ENCODE results near the gene MYRFL.

The MYRFL gene

DNA sequence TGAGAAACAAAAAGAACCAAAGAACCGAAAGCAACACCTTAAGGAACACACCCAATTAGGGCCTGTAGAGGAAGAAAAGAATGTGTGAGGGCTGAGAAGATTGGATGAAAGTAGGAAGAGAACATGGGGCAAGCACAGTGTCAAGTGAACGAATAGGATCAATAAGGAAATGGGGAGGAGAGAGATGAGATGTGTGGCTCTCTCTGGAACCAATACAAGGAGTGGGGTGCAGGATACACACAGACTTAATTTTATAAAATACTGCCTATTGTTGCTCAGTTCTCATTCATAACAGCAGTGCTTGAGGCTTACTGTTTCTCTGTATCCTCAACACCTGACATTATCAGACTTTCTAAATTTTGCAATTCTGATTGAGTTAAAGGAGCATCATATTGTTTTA lies 93.3 kb downstream of the MYRFL start:
- TF ChIP-seq, protein P1, sequence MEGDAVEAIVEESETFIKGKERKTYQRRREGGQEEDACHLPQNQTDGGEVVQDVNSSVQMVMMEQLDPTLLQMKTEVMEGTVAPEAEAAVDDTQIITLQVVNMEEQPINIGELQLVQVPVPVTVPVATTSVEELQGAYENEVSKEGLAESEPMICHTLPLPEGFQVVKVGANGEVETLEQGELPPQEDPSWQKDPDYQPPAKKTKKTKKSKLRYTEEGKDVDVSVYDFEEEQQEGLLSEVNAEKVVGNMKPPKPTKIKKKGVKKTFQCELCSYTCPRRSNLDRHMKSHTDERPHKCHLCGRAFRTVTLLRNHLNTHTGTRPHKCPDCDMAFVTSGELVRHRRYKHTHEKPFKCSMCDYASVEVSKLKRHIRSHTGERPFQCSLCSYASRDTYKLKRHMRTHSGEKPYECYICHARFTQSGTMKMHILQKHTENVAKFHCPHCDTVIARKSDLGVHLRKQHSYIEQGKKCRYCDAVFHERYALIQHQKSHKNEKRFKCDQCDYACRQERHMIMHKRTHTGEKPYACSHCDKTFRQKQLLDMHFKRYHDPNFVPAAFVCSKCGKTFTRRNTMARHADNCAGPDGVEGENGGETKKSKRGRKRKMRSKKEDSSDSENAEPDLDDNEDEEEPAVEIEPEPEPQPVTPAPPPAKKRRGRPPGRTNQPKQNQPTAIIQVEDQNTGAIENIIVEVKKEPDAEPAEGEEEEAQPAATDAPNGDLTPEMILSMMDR (IDR thresholded peaks at IDR 0.05), result no peak
- Histone ChIP-seq H3K4me3 (no peak overlapping the region), H3K27ac (no peak overlapping the region)
- DNase-seq (ENCODE audit: low spot score), result no peak

DNA sequence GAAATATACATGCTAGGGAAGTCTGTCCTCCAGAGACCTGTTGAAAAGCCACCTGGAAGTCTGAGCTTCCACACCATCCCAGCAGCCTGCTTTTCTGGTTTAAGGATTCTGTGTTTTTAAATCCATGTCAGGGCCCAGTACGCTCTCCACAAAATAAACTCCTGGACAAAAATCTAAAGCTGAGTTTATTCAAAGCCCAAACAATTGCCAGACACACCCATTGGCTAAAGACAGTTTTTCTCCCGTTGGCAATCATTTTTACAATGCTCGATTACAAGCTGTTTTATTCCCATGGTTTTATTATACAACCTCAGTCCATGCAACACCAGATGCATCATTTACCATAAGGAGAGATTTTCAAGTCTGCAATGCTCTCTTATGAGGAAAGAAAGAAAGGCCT lies 94.5 kb downstream of the MYRFL start:
- H3K27ac ChIP-seq, result no peak overlapping the region
- DNase-seq (ENCODE audit: low spot score), result no peak
- TF ChIP-seq, protein P1 (IDR thresholded peaks at IDR 0.05), result no peak
- H3K4me3 ChIP-seq, result no peak overlapping the region

DNA sequence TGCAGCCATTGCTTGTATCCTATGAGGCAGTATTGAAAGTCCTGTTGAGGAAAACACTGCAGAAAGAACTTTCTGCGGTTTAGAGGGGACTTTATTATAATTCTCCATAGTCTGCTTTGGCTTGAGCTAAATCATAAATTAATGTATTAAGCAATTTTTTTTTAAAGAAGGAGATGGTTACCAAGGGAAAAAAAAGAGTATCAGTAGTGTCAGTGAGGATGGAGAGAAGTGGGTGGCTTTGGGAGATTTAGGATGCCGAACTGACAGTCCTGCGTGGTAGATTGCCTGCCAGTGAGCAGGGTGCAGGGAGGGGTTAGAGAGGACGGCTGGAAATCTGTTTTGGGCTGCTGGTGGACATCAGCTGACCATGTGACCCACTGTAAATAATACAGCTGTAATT lies 96.8 kb downstream of the MYRFL start:
- Histone ChIP-seq H3K4me3 (no peak overlapping the region), H3K27ac (no peak overlapping the region)
- TF ChIP-seq, protein P1 (IDR thresholded peaks at IDR 0.05), result no peak
- no peak for DNase-seq (ENCODE audit: low spot score)

DNA sequence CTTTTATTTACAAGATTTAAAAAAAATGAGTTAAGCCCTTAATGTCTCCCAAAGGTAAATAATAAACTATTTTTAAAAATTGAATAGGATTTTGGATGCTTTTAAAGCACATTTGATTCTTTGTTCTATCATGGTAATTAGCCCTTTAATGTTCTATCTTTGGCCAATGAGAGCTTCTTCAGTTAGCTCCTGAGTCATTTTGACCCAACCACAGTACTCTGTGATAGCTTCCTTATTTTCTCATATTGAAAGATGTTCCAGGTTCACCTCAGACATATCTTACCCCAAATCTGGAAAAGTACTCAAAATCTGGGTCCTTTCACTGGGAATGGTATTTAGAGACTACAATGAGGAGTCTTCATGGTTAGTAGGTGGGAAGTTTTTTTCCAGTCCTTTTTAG lies 98.0 kb downstream of the MYRFL start:
- TF ChIP-seq, protein P1 (IDR thresholded peaks at IDR 0.05), result no peak
- H3K4me3 ChIP-seq, result no peak overlapping the region
- DNase-seq (ENCODE audit: low spot score), result no peak
- H3K27ac ChIP-seq, result no peak overlapping the region

DNA sequence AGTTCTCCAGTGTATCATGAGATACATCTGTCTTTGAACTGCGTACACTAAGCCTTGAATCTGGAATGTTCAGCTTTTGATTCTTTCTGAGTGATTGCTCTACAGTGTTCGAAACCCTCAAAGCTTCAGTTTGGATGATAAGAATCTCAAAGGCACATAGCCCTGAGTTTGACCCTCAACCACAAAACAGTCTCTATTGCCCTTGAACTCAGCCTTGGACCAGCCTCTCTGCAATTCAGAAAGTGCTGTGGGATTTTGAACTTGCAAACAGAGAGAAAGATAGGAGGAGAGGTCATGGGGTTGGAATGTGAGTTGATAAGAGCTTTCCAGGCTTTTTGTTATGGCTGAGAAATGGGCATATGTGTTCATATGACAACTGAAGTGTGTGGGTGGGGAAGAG lies 100.3 kb downstream of the MYRFL start:
- H3K4me3 ChIP-seq, result no peak overlapping the region
- TF ChIP-seq, protein P1 (IDR thresholded peaks at IDR 0.05), result no peak
- no peak overlapping the region for H3K27ac ChIP-seq
- DNase-seq (ENCODE audit: low spot score), result no peak

DNA sequence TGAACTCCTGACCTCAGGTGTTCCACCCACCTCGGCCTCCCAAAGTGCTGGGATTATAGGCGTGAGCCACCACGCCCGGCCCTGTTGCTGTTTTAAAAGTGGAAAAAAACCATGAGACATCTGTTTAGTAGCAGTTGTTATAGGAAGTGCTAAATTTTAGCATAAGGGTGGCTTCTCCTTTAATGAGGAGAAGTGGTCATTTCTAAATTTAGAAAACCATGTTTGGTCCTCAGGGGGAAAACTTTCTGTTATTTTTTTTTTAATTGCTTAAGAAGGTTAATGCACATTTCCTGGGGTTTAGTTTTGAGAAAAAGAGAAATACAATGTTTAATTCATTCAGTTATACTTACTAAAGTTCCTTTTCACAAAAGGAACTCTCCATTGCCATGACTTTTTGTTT lies 102.1 kb downstream of the MYRFL start:
- TF ChIP-seq, protein P1 (IDR thresholded peaks at IDR 0.05), result no peak
- Histone ChIP-seq H3K27ac (no peak overlapping the region), H3K4me3 (no peak overlapping the region)
- DNase-seq (ENCODE audit: low spot score), result no peak

DNA sequence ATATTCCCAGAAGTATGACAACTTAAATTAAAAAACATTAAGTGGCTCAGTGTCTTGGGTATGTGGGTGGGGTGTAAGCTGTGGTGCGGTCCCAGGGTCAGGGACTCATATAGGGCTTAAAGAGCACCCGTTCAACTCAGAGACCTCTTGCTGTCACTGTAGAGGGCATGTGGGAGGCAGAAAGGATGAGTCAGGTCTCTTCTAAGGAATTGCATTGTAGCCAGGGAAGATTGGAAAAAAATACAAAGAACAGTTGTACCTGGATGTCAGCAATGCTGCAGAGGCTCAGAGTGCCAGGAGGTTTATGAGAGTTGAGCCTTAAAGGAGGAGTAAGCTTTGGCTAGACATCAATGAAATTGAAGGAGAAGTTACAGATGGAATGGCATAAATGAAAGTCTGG lies 104.1 kb downstream of the MYRFL start:
- Histone ChIP-seq H3K27ac (no peak overlapping the region), H3K4me3 (no peak overlapping the region)
- DNase-seq (ENCODE audit: low spot score), result no peak
- TF ChIP-seq, protein P1 (IDR thresholded peaks at IDR 0.05), result no peak
